Sigmoid colon (tissue), 7 donors: ENCODE measurements around the gene LMF1. TPM values are rescaled to one million over a fixed set of nuclear protein-coding genes. Genes with fewer than 3 reads are reported as not detected.
"Not testable (repeated sequence)": the region's sequence is repeated elsewhere in the genome, so short reads cannot be mapped to it uniquely, and the experiment has no call there.

Source experiments
- DNase-seq: peaks from one replicate; pipeline ENCODE4 v3.0.0-alpha.2; 2019
- H3K27ac ChIP-seq, 4 donors: fragments of 200-600 bp; sonication (generic); one replicate each; pipeline ENCODE4 v1.5.1; 2016 to 2019; ENCODE audit warnings: mild to moderate bottlenecking in 1 of 4
- H3K27me3 ChIP-seq, 3 donors: fragments of 200-600 bp; sonication (generic); one replicate each; pipeline ENCODE4 v1.5.1; 2019; ENCODE audit warnings: mild to moderate bottlenecking in 1 of 3
- H3K36me3 ChIP-seq, 4 donors: fragments of 200-600 bp; sonication (generic); one replicate each; pipeline ENCODE4 v1.5.1; 2016 to 2019
- H3K4me1 ChIP-seq, 4 donors: fragments of 200-600 bp; sonication (generic); one replicate each; pipeline ENCODE4 v1.5.1; 2017 to 2019
- H3K4me3 ChIP-seq, 4 donors: fragments of 200-600 bp; sonication (generic); one replicate each; pipeline ENCODE4 v1.5.1; 2017 to 2019; ENCODE audit warnings: mild to moderate bottlenecking in 2 of 4, moderate library complexity in 1 of 4
- H3K9me3 ChIP-seq, 4 donors: fragments of 200-600 bp in 3 of 4; sonication (generic) in 3 of 4; one replicate each; pipeline versions ENCODE4 v1.5.1 to v1.6.1; 2013 to 2019
- EP300 ChIP-seq, 4 donors: sonication (generic); formaldehyde crosslinking; IDR thresholded peaks; one replicate each; pipeline ENCODE4 v1.6.1; 2017; ENCODE audit warnings: antibody characterized with exemption in 4 of 4
- POLR2A ChIP-seq, 2 donors: fragments of 450-650 bp; IDR thresholded peaks; one replicate each; pipeline ENCODE4 v1.6.1; 2016; ENCODE audit warnings: antibody characterized with exemption in 2 of 2, mild to moderate bottlenecking in 2 of 2, moderate library complexity in 2 of 2
- POLR2AphosphoS5 ChIP-seq, 4 donors: sonication (generic); formaldehyde crosslinking; IDR thresholded peaks; one replicate each; pipeline ENCODE4 v1.6.1; 2017; ENCODE audit warnings: antibody characterized with exemption in 4 of 4
- WGBS, 2 donors: extraction: QIAGEN DNeasy Blood & Tissue Kit; methylation state at CpG; one replicate each; pipeline ENCODE4 v1.1.7; 2013; 5-methylcytosine and 5-hydroxymethylcytosine counted together
- intact Hi-C: fragments of 100-400 bp; cut with DNase I; formaldehyde crosslinking; loops from one replicate; pipeline ENCODE4 v1.15.1; 2023
- polyA plus RNA-seq, 3 donors: library from polyadenylated mRNA; stranded (reverse); fragments of 200-250 nt; gene quantifications; one replicate each; pipeline ENCODE4 v1.2.3, GENCODE V29; 2013
- total RNA-seq, 4 donors: library from RNA; depleted of rRNA; stranded (reverse); fragments of >200 nt; gene quantifications; one replicate each; pipeline ENCODE4 v1.1.0, GENCODE V29; 2016
- TF ChIP-seq, protein P1 (sequence below), 4 experiments: fragments of 450-650 bp in 3 of 4; fragments of 200-600 bp in 1 of 4; IDR thresholded peaks; one replicate each; pipeline ENCODE4 v1.5.1; 2016 to 2019; ENCODE audit warnings: antibody characterized with exemption in 4 of 4, mild to moderate bottlenecking in 3 of 4, moderate library complexity in 2 of 4
- donor health status: healthy with polysubstance abuse.
- donor health status: Bipolar disorder and iron deficiency.
- donor health status: healthy.

LMF1 gene
- total and polyA plus RNA-seq, 7 donors, result 1.2 to 34.1 (median 19.9) TPM

DNA sequence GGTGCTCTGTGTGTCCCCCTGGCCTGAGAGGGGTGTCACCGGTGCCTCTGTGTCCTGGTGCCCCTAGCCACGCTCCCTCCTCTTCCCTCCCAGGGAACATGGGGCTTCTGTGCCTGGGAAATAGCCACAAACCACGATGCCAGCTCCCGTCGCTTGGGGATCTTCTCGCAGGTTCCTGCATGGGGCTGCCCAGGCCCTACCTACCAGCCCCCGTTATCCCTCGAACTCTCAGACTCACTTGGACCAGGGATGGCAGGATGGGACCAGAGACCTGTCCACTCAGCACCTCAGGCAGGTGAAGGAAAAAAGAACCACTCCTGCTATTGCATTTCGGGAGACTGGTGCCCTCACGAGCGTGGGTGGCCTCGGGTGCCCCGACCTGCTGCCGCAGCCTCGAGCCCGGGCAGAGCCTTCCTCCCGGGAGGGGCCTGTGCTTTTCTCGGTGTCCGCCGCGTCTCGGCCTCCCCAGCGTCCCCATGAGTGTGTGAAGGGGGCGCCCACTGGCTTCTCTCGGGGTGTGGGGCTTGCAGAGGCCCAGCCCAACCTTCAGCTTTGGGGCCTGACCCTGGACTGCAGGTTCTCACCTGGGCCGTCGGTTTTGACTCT, 129.2 kb downstream of the LMF1 start:
- no peak overlapping the region for H3K27ac ChIP-seq
- peaks cover 0 to 61% (median 13%) of the 10 kb centered on the region in 3 donors for H3K27me3 ChIP-seq
- no peaks in the 10 kb centered on the region for H3K4me1 ChIP-seq
- no peak for DNase-seq
- TF ChIP-seq EP300 (IDR thresholded peaks at IDR 0.05), result no peak
- TF ChIP-seq POLR2A (IDR thresholded peaks at IDR 0.05), result no peak
- TF ChIP-seq, protein P1, sequence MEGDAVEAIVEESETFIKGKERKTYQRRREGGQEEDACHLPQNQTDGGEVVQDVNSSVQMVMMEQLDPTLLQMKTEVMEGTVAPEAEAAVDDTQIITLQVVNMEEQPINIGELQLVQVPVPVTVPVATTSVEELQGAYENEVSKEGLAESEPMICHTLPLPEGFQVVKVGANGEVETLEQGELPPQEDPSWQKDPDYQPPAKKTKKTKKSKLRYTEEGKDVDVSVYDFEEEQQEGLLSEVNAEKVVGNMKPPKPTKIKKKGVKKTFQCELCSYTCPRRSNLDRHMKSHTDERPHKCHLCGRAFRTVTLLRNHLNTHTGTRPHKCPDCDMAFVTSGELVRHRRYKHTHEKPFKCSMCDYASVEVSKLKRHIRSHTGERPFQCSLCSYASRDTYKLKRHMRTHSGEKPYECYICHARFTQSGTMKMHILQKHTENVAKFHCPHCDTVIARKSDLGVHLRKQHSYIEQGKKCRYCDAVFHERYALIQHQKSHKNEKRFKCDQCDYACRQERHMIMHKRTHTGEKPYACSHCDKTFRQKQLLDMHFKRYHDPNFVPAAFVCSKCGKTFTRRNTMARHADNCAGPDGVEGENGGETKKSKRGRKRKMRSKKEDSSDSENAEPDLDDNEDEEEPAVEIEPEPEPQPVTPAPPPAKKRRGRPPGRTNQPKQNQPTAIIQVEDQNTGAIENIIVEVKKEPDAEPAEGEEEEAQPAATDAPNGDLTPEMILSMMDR (IDR thresholded peaks at IDR 0.05), result no peak
- TF ChIP-seq POLR2AphosphoS5 (IDR thresholded peaks at IDR 0.05), result no peak
- WGBS, 2 donors, result 81 to 90% methylated on average over 27 of the region's 27 CpGs
- H3K4me3 ChIP-seq, result no peak overlapping the region
- intact Hi-C loops, result no loop called here
- H3K36me3 ChIP-seq, result no peaks in the 10 kb centered on the region
- peaks cover 0 to 7% (median 2%) of the 10 kb centered on the region in 4 donors for H3K9me3 ChIP-seq

DNA sequence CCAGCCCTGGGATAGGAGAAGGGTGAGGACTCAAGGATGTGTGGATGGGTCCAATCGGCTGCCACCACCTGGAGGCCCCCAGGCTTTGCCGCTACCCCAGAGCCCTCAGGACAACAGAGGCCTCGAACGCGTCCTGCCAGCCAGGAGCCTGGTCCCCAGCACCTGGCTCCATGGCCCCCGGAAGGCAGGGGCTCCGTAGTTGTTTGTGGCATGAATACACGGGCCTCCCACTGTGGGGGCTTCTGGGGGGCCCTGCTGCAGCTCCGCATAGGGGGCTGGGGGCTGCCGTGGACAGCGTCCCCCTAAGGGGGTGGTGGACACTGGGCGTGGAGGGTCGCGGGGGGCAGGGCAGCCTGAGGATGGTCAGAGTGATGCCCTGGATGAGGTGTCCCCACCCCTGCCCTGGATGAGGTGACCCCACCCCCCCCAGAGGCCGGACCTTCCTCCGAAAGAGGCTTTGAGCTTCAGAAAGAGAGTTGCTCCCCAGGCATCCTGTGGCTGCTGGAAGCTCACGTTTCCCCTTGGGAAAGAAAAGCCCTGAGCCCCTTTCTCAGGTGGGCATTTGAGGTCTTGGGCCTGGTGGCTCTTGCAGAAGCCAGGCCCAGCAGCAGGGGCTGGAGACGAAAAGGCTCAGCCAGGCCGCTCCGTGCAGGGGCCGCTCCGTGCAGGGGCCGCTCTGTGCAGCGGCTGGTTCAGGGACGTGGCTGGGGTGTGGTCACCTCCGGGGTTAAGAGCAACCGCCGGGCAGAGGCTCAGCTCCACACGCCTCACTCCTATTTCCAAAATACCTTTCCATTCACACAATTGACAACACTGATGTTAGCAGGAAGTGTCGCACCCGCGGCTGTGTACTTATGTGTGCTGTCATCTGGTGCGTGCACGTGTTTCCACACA, 130.0 kb downstream of the LMF1 start:
- TF ChIP-seq POLR2A (IDR thresholded peaks at IDR 0.05), result no peak
- TF ChIP-seq, protein P1 (IDR thresholded peaks at IDR 0.05), result no peak

DNA sequence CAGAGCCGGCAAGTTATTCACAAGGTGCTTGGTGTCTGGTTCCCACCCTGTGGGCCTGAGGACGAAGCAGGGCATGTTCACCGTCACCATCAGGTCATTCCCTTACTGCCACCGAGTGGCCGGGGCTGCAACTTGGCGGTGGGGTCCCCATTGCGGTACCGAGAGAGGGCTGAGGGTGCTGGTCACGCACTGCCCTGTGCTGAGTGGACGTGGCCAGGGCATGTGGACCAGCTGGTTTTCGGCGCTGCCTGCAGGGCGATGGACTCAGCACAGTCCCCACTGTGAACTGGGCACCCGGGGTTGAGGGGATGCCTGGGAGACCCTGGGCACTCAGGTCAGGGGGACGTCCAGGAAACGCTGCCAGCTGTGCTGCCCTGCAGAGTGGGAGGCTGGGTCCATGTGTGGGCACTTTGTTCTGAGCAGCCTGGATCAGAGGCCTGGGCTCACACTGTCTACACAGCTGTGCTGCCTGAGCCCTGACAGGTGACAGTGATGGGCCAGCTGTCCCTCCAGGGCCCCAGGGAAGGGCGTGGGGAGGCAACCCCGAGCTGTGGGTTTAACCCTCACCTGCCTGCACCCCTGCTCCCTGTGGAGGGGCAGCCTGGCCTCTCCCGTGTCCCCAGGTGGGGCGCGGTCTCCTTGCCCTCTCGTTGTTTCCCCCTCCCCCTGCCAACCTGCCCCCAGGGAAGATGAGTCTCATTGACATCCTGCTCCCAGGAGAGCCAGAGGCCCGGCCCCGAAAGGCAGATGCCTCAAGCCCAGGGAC, 131.0 kb downstream of the LMF1 start:
- no peaks in the 10 kb centered on the region for H3K36me3 ChIP-seq
- TF ChIP-seq, protein P1 (IDR thresholded peaks at IDR 0.05), result no peak
- WGBS, 2 donors, result 68 to 75% methylated on average over 24 of the region's 24 CpGs
- DNase-seq, result no peak
- H3K9me3 ChIP-seq, result peaks cover 9 to 19% (median 11%) of the 10 kb centered on the region in 4 donors
- peaks cover 0 to 57% (median 13%) of the 10 kb centered on the region in 3 donors for H3K27me3 ChIP-seq
- H3K4me1 ChIP-seq, result no peaks in the 10 kb centered on the region
- H3K27ac ChIP-seq, result no peak overlapping the region
- H3K4me3 ChIP-seq, result no peak overlapping the region
- intact Hi-C loops, result no loop called here

More for the DNA sequence above, 130.0 kb downstream of the LMF1 start:
- WGBS, 2 donors, result 57 to 80% methylated on average over 34 of the region's 34 CpGs
- Histone ChIP-seq H3K27ac (no peak overlapping the region), H3K27me3 (peaks cover 0 to 61% (median 13%) of the 10 kb centered on the region in 3 donors), H3K4me1 (no peaks in the 10 kb centered on the region), H3K9me3 (peaks cover 6 to 13% (median 8%) of the 10 kb centered on the region in 4 donors), H3K4me3 (no peak overlapping the region), H3K36me3 (no peaks in the 10 kb centered on the region)
- intact Hi-C loops, result no loop called here
- DNase-seq, result no peak

DNA sequence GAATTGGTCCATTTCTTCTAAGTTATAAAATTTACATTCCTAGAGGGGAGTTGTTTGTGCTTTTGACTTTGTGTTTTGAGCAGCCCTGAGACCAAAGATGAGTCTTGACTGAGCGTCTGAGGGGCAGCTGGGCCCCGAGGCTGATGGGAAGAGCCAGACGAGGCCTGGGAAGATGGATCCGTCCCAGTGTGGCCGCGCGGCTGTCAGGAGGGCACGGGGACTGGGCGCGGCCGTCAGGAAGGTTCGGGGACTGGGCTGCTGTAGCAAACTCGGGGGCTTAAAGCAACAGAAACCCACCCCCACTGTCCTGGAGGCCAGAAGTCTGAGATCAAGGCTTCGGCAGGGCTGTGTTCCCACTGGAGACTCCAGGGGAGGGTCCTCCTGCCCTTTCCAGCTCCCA, 132.0 kb downstream of the LMF1 start:
- DNase-seq, result no peak
- intact Hi-C loops, result no loop called here
- Histone ChIP-seq H3K4me3 (no peak overlapping the region), H3K27ac (no peak overlapping the region), H3K4me1 (no peaks in the 10 kb centered on the region), H3K9me3 (peaks cover 9 to 23% (median 16%) of the 10 kb centered on the region in 4 donors), H3K27me3 (peaks cover 0 to 57% (median 13%) of the 10 kb centered on the region in 3 donors), H3K36me3 (no peaks in the 10 kb centered on the region)
- 81 to 84% methylated on average over 14 of the region's 14 CpGs for WGBS, 2 donors
- TF ChIP-seq, protein P1 (IDR thresholded peaks at IDR 0.05), result no peak
- TF ChIP-seq POLR2A (IDR thresholded peaks at IDR 0.05) (no peak), POLR2AphosphoS5 (IDR thresholded peaks at IDR 0.05) (no peak), EP300 (IDR thresholded peaks at IDR 0.05) (no peak)

DNA sequence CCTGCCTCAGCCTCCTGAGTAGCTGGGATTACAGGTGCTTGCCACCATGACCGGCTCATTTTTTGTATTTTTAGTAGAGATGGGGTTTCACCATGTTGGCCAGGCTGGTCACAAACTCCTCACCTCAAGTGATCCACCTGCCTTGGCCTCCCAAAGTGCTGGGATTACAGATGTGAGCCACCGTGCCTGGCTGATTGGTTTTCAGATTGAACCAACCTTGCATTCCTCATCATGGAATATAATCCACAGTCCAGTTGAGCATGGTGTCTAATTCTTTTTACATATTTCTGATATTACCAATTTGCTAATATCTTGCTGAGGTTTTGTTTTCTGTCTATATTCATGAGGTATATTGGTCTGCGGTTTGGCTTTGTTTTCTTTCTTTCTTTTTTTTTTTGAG, 134.0 kb downstream of the LMF1 start:
- intact Hi-C loops, H3K4me1 ChIP-seq, H3K27ac ChIP-seq, H3K36me3 ChIP-seq, H3K4me3 ChIP-seq, DNase-seq: not testable (repeated sequence)
- 90 to 93% methylated on average over 3 of the region's 3 CpGs for WGBS, 2 donors
- Histone ChIP-seq H3K27me3 (peaks cover 0 to 58% (median 25%) of the 10 kb centered on the region in 3 donors), H3K9me3 (peaks cover 9 to 23% (median 16%) of the 10 kb centered on the region in 4 donors)
